ENCODE data around the gene ARHGEF19. TPM values are rescaled to one million over a fixed set of nuclear protein-coding genes. Genes with fewer than 3 reads are reported as not detected.
"Not testable (repeated sequence)": the region's sequence is repeated elsewhere in the genome, so short reads cannot be mapped to it uniquely, and the experiment has no call there.

Gene ARHGEF19
- 20.4 and 36.3 TPM in 2 replicates for total RNA-seq (2014; rRNA removed; shearing (Covaris generic); ENCODE audit: low replicate concordance)

- H3K4me3 ChIP-seq = no peak within 1 kb of the TSS
- H3K9me3 ChIP-seq = no peaks in the 10 kb centered on the region
- no peak for DNase-seq
- H3K36me3 ChIP-seq = no peaks in the 10 kb centered on the region
- no peaks in the 10 kb centered on the region for H3K27me3 ChIP-seq
These were observed at the start of gene ARHGEF19 for GRCh38 chr1:16212251-16212961. Gene ARHGEF19 (minus strand): TSS chr1:16212652. CDS start chr1:16209054, 3,598 bp downstream.

- no peak overlapping the region for H3K4me3 ChIP-seq
- no peaks in the 10 kb centered on the region; the same call in 1 of the 2 replicates for H3K36me3 ChIP-seq
- DNase-seq = no peak
- no peaks in the 10 kb centered on the region for H3K9me3 ChIP-seq
- H3K27me3 ChIP-seq = no peaks in the 10 kb centered on the region
These were observed 49.6 kb upstream of the ARHGEF19 start for GRCh38 chr1:16262067-16262466.

- no peak for DNase-seq
- Histone ChIP-seq H3K27me3 (no peaks in the 10 kb centered on the region), H3K9me3 (no peaks in the 10 kb centered on the region), H3K36me3 (peaks cover 5% of the 10 kb centered on the region), H3K4me3 (no peak overlapping the region)
These were observed 48.4 kb upstream of the ARHGEF19 start for GRCh38 chr1:16260814-16261213.

- no peak for DNase-seq
- Histone ChIP-seq H3K4me3 (no peak overlapping the region), H3K36me3 (peaks cover 9% of the 10 kb centered on the region), H3K27me3 (no peaks in the 10 kb centered on the region), H3K9me3 (no peaks in the 10 kb centered on the region)
These were observed 46.2 kb upstream of the ARHGEF19 start for GRCh38 chr1:16258591-16259135.

GRCh38 chr1:16257968-16258367 lies 45.5 kb upstream of the ARHGEF19 start:
- Histone ChIP-seq H3K4me3 (no peak overlapping the region), H3K9me3 (no peaks in the 10 kb centered on the region), H3K36me3 (peaks cover 16% of the 10 kb centered on the region), H3K27me3 (no peaks in the 10 kb centered on the region)
- no peak for DNase-seq

GRCh38 chr1:16257556-16257955 lies 45.1 kb upstream of the ARHGEF19 start:
- H3K4me3 ChIP-seq, H3K27me3 ChIP-seq, DNase-seq, H3K9me3 ChIP-seq: not testable (repeated sequence)
- H3K36me3 ChIP-seq = peaks cover 20% of the 10 kb centered on the region

GRCh38 chr1:16256478-16256877 lies 44.0 kb upstream of the ARHGEF19 start:
- H3K36me3 ChIP-seq = peaks cover 25% of the 10 kb centered on the region
- no peak for DNase-seq

GRCh38 chr1:16254263-16254928 lies 41.9 kb upstream of the ARHGEF19 start:
- Histone ChIP-seq H3K27me3 (no peaks in the 10 kb centered on the region), H3K4me3 (no peak overlapping the region), H3K9me3 (no peaks in the 10 kb centered on the region), H3K36me3 (peaks cover 29% of the 10 kb centered on the region)
- no peak for DNase-seq

More at GRCh38 chr1:16256478-16256877, 44.0 kb upstream of the ARHGEF19 start:
- H3K4me3 ChIP-seq = no peak overlapping the region
- no peaks in the 10 kb centered on the region for H3K27me3 ChIP-seq
- H3K9me3 ChIP-seq = no peaks in the 10 kb centered on the region

GRCh38 chr1:16253332-16253922 lies 41.0 kb upstream of the ARHGEF19 start:
- peaks cover 30% of the 10 kb centered on the region for H3K36me3 ChIP-seq
- DNase-seq = no peak
- H3K27me3 ChIP-seq = no peaks in the 10 kb centered on the region
- H3K4me3 ChIP-seq = no peak overlapping the region
- H3K9me3 ChIP-seq = no peaks in the 10 kb centered on the region

GRCh38 chr1:16252912-16253311 lies 40.5 kb upstream of the ARHGEF19 start:
- H3K36me3 ChIP-seq = peaks cover 31% of the 10 kb centered on the region
- no peaks in the 10 kb centered on the region for H3K27me3 ChIP-seq
- H3K4me3 ChIP-seq = no peak overlapping the region
- no peak for DNase-seq
- no peaks in the 10 kb centered on the region for H3K9me3 ChIP-seq

GRCh38 chr1:16251381-16251780 lies 38.9 kb upstream of the ARHGEF19 start:
- H3K36me3 ChIP-seq = peaks cover 37% of the 10 kb centered on the region
- no peak for DNase-seq

GRCh38 chr1:16250524-16251251 lies 38.2 kb upstream of the ARHGEF19 start:
- Histone ChIP-seq H3K36me3 (peaks cover 33% of the 10 kb centered on the region), H3K4me3 (no peak overlapping the region), H3K27me3 (no peaks in the 10 kb centered on the region), H3K9me3 (no peaks in the 10 kb centered on the region)
- DNase-seq = no peak

More at GRCh38 chr1:16251381-16251780, 38.9 kb upstream of the ARHGEF19 start:
- no peaks in the 10 kb centered on the region for H3K9me3 ChIP-seq
- H3K27me3 ChIP-seq = no peaks in the 10 kb centered on the region
- no peak overlapping the region for H3K4me3 ChIP-seq

- H3K9me3 ChIP-seq = no peaks in the 10 kb centered on the region
- H3K36me3 ChIP-seq = peaks cover 31% of the 10 kb centered on the region
- no peak overlapping the region for H3K4me3 ChIP-seq
- no peak for DNase-seq
- H3K27me3 ChIP-seq = no peaks in the 10 kb centered on the region
These were observed 37.3 kb upstream of the ARHGEF19 start for GRCh38 chr1:16249596-16250241.

GRCh38 chr1:16248603-16249516 lies 36.4 kb upstream of the ARHGEF19 start:
- Histone ChIP-seq H3K9me3 (no peaks in the 10 kb centered on the region), H3K36me3 (peaks cover 33% of the 10 kb centered on the region), H3K4me3 (no peak overlapping the region), H3K27me3 (no peaks in the 10 kb centered on the region)
- DNase-seq = peak; percentile 76

- Histone ChIP-seq H3K4me3 (no peak overlapping the region), H3K27me3 (no peaks in the 10 kb centered on the region), H3K36me3 (peaks cover 27% of the 10 kb centered on the region), H3K9me3 (no peaks in the 10 kb centered on the region)
- DNase-seq = no peak
These were observed 35.6 kb upstream of the ARHGEF19 start for GRCh38 chr1:16248007-16248436.
